PC-9 (cell line): Measurements from ENCODE around the gene AFAP1L2.

Experiments used
- EZH2 ChIP-seq: fragments of 200-600 bp; sonication (generic); IDR thresholded peaks from 2 replicates; pipeline ENCODE4 v1.8.0; 2017; ENCODE audit warnings: antibody characterized with exemption, low read depth
- TF ChIP-seq, protein P1 (sequence below): fragments of 200-600 bp; sonication (generic); conservative IDR thresholded peaks from 2 replicates; pipeline ENCODE4 v1.6.1; 2017; ENCODE audit warnings: mixed run types, antibody characterized with exemption, mild to moderate bottlenecking, moderate library complexity

DNA sequence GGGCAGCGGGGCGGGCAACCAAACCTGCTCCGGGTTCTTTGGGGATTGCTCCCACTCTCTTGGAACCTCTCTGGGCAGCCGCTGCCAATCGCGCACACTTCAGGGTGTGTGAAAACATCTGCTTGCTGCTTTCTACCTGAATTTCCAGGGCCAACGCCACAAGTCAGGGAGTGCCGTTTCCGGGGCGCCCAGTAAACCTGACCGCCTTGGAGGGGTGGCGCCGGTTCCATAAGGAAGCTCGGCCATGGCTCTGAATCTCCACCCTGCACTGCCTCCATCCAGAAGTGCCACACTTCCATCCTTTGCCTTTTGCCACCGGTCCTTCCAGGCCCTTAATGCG, 679 bp upstream of the AFAP1L2 start:
- TF ChIP-seq, protein P1, sequence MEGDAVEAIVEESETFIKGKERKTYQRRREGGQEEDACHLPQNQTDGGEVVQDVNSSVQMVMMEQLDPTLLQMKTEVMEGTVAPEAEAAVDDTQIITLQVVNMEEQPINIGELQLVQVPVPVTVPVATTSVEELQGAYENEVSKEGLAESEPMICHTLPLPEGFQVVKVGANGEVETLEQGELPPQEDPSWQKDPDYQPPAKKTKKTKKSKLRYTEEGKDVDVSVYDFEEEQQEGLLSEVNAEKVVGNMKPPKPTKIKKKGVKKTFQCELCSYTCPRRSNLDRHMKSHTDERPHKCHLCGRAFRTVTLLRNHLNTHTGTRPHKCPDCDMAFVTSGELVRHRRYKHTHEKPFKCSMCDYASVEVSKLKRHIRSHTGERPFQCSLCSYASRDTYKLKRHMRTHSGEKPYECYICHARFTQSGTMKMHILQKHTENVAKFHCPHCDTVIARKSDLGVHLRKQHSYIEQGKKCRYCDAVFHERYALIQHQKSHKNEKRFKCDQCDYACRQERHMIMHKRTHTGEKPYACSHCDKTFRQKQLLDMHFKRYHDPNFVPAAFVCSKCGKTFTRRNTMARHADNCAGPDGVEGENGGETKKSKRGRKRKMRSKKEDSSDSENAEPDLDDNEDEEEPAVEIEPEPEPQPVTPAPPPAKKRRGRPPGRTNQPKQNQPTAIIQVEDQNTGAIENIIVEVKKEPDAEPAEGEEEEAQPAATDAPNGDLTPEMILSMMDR, result no peak
- TF ChIP-seq EZH2, result no peak
